Effector memory CD4-positive, alpha-beta T cell (primary cell): ENCODE data around the gene SHC1.

Experiments used
- DNase-seq, 3 donors: peaks; one replicate each; pipeline ENCODE4 v3.0.0-alpha.2; 2020
- H3K27ac ChIP-seq: 2 replicates; pipeline ENCODE4 v1.7.0; 2013; ENCODE audit warnings: mild to moderate bottlenecking, low read length, moderate library complexity; ENCODE audit not compliant: insufficient read depth, poor library complexity, severe bottlenecking
- H3K27me3 ChIP-seq: replicated peaks from 2 replicates; pipeline ENCODE4 v1.7.0; 2013; ENCODE audit warnings: mild to moderate bottlenecking, low read length; ENCODE audit not compliant: insufficient read depth, control insufficient read depth, poor library complexity, severe bottlenecking
- H3K36me3 ChIP-seq: 2 replicates; pipeline ENCODE4 v1.7.0; 2013; ENCODE audit warnings: mild to moderate bottlenecking, low read length, moderate library complexity; ENCODE audit not compliant: control insufficient read depth, insufficient read depth
- H3K4me1 ChIP-seq: 2 replicates; pipeline ENCODE4 v1.7.0; 2013; ENCODE audit warnings: low read length, mild to moderate bottlenecking; ENCODE audit not compliant: control insufficient read depth, insufficient read depth, poor library complexity, severe bottlenecking
- H3K4me3 ChIP-seq: 2 replicates; pipeline ENCODE4 v1.7.0; 2013; ENCODE audit warnings: low read length, low read depth, mild to moderate bottlenecking; ENCODE audit not compliant: insufficient read depth, poor library complexity, severe bottlenecking
- H3K9me3 ChIP-seq: 2 replicates; pipeline ENCODE4 v1.7.0; 2013; ENCODE audit warnings: mild to moderate bottlenecking, low read length, moderate library complexity; ENCODE audit not compliant: control insufficient read depth
- total RNA-seq, 3 donors: gene quantifications; one replicate each; lab custom pipeline; 2026; lab: John Stamatoyannopoulos, UW

SHC1 gene, protein sequence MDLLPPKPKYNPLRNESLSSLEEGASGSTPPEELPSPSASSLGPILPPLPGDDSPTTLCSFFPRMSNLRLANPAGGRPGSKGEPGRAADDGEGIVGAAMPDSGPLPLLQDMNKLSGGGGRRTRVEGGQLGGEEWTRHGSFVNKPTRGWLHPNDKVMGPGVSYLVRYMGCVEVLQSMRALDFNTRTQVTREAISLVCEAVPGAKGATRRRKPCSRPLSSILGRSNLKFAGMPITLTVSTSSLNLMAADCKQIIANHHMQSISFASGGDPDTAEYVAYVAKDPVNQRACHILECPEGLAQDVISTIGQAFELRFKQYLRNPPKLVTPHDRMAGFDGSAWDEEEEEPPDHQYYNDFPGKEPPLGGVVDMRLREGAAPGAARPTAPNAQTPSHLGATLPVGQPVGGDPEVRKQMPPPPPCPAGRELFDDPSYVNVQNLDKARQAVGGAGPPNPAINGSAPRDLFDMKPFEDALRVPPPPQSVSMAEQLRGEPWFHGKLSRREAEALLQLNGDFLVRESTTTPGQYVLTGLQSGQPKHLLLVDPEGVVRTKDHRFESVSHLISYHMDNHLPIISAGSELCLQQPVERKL
- total RNA-seq = 52.0 to 70.8 (median 68.9) reads per million in 3 donors

DNA sequence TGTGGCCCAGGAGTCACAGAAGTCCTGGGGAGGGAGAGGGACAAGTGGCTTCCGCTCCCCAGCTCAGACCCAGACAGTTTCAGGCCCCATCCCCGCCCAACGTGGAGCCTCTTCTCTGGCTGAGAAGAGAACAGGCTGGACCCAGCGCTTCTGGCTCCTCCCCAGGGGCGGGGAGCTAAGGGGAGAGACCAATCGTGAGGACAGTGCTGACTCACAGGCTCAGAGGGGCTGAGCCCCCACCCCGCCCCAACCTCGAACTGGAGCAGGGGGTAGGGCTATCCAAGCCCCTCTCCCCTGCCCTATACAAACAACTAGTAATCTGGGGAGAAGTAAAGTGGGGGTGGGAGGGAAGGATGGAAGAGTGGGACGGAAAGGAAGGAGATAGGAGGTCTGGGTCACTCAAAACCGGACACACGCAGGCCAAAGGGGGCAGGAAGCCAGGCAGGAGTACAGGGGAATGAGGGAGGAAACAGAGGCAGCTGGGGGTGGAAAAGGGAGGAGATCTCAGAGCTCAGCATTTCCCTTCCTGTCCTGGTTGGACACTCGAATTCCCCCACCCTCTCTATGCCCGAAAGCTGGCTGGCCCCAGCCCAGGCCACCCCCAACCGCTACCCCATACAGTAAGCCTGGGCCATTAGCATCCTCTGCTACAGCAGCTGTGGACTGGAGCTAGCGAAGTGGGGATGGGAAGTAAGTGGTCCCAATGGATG is at the start of gene SHC1:
TSS of gene SHC1 (minus strand) at position 117 of the 710 bp plus-strand sequence. CDS start 221 bp downstream, outside the sequence.
- Histone ChIP-seq H3K9me3 (no peaks in the 10 kb centered on the region), H3K36me3 (peaks cover 35% of the 10 kb centered on the region), H3K27ac (peak within 1 kb of the TSS; percentile 23), H3K27me3 (no peaks in the 10 kb centered on the region), H3K4me3 (no peak within 1 kb of the TSS), H3K4me1 (peaks cover 9% of the 10 kb centered on the region)
- no peak for DNase-seq

DNA sequence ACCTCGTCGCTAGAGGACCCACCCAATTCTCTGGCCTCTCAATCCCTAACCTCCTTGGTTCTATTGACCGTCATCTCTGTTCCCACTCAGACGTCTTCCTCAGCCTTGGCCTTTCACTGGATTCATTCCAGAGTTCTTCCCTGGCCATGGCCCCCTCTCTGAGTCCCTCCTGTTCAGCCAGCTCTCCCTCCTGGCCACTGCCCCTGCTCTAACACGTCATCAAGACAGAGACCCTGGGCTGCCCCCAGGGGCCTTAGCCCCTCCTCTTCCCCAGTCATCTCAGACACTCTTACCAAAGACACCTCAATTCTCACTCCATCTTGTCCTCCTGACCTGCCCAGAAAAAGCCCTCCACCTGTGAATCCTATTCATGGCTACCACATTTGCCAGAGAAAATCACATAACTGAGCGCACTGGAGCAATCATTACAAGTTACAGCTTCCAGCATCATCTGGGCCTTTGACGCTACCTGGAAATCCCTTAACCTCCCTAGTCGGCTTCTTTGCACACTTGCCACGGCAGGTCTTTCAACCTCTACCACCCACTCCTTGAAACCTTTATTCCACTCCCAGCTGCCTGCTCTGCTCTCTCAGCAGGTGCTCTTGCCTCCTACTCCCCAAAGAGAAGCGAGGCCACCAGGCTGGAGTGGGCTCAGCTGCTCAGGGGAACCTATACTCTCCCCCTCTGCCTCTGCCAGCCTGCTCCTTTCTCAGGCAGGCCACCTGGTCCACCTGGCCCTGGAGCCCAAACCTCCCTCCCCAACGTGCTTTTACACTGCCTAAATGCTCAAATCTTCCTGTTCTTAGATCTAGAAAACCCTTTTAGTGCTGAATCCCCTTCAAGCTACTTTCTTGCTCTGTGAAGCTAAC is 49.1 kb upstream of the SHC1 start:
- Histone ChIP-seq H3K9me3 (no peaks in the 10 kb centered on the region), H3K4me3 (no peak overlapping the region), H3K27ac (peak overlapping the region; percentile 5), H3K27me3 (no peaks in the 10 kb centered on the region), H3K4me1 (peaks cover 36% of the 10 kb centered on the region), H3K36me3 (peaks cover 24% of the 10 kb centered on the region)
- DNase-seq = no peak

DNA sequence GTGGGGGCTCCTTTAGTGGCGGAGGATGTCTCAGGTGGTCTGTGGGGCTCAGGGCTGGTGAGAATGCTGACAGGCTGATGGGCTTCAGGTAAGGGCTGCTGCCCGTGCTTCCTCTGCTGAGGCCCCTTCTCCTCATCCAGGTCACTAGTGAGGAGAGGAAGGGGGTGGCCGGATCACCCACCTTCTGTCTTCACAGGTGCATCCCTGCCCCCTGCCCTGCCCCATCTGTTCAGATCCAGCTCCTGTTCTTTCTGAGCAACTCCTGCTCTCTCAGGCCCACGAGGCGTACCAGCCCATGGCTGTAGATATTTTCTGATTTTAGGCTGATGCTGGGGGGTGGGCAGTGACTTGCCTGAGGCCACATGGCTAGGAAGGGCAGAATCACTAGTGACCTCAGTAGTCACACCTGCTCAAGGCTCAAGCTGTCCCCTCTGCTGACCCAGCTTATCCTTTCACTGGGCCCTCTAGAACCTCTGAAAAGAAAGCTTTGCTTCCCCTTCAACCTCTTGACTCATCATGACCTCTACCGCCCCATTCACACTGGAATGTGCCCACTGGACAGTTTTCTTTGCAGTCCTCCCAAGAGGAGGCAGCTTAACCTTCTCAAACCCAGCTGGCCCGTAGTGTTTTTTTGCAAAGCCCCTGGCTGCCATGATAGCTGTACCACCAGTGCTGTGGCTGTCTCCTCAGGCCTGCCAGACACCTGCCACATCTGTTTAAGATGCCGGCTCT is 48.2 kb upstream of the SHC1 start:
- Histone ChIP-seq H3K4me1 (peaks cover 45% of the 10 kb centered on the region), H3K4me3 (no peak overlapping the region), H3K27ac (peak overlapping the region; percentile 77), H3K36me3 (peaks cover 31% of the 10 kb centered on the region), H3K27me3 (no peaks in the 10 kb centered on the region), H3K9me3 (no peaks in the 10 kb centered on the region)
- no peak for DNase-seq

DNA sequence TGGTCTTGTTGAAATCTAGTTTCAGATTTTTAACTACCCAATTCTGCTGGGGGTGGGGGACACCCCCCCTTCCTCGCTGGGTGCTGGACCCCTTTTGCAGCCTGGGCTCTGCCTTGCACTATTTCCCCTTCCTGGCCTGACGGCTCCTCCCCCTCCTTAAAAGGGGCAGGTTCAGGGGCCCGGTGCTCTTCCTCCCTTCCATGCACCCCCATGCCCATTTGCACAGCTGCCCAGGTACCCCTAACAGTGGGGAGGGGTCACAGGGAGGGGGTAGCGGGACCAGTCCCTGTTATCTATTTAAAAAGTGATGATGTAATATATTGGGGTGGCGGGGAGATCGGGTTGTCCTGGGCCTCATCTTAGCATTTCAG is 47.4 kb upstream of the SHC1 start:
- peaks cover 53% of the 10 kb centered on the region for H3K4me1 ChIP-seq
- H3K27ac ChIP-seq = peak overlapping the region; percentile 77
- no peak overlapping the region for H3K4me3 ChIP-seq
- H3K36me3 ChIP-seq = peaks cover 31% of the 10 kb centered on the region
- H3K27me3 ChIP-seq = no peaks in the 10 kb centered on the region
- no peaks in the 10 kb centered on the region for H3K9me3 ChIP-seq
- no peak for DNase-seq

DNA sequence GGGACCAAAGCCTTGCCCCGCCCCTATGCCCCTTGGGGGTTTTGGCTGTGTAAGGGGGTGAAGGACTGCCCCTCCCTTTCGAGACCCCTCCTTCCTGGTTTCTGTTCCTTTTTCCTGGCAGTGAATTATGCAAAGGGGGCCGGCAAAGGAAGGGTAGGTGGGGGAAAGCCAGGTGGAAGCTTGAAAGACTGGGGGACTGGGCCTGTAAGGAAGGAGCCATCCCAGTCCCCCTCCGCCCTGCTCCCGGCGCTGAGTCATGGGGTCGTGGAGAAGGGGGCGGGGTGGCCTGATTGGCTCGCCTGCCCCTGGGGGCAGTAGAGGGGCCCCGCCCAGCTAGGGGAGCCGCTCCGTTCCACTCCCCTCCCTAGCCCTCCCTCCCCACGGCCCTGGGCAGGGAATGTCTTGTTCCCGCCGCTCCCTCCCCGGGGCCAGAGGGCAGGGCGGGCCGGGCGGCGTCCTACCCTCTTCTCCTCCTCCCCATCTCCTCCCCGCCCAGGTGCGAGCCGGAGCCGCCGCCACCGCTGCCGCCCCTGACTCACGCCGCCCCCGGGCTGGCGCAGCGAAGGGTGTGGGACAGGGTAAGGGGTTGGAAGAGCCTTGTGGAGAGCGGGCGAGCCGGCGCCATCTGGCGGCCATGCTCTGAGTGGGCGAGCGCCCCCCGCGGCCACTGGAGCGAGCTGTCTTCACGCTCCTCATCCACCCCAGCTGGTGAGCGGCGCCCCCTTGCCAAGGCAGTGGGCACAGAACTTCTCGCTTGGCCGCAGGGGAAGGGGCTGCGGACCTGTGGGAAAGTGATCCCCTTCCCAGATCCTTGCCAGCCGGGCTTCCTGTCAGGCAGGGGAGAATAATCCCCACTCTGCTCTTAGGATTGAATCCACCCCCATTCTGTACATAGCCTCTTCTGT is 46.7 kb upstream of the SHC1 start:
- H3K27ac ChIP-seq = peak overlapping the region; percentile 77
- no peaks in the 10 kb centered on the region for H3K9me3 ChIP-seq
- peaks cover 59% of the 10 kb centered on the region for H3K4me1 ChIP-seq
- peak overlapping the region; percentile 37 for H3K4me3 ChIP-seq
- peaks cover 31% of the 10 kb centered on the region for H3K36me3 ChIP-seq
- no peaks in the 10 kb centered on the region for H3K27me3 ChIP-seq
- DNase-seq = peak; percentile 82 to 84 (median 84)

DNA sequence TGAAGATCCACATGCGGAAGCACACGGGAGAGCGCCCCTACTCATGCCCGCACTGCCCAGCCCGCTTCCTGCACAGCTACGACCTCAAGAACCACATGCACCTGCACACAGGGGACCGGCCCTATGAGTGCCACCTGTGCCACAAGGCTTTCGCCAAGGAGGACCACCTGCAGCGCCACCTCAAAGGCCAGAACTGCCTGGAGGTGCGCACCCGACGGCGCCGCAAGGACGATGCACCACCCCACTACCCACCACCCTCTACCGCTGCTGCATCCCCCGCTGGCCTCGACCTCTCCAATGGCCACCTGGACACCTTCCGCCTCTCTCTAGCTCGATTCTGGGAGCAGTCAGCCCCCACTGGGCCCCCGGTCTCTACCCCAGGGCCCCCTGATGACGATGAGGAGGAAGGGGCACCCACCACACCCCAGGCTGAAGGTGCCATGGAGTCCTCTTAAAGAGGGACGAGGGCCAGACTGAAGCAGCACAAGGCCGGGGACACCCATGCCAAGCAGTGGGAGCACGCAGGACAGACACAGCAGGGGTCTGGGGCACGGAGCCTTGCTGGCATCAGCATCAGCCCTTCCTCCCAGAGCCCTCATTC is 45.8 kb upstream of the SHC1 start:
- peak overlapping the region; percentile 37 for H3K4me3 ChIP-seq
- H3K9me3 ChIP-seq = no peaks in the 10 kb centered on the region
- H3K27me3 ChIP-seq = no peaks in the 10 kb centered on the region
- H3K36me3 ChIP-seq = peaks cover 31% of the 10 kb centered on the region
- DNase-seq = no peak
- peaks cover 69% of the 10 kb centered on the region for H3K4me1 ChIP-seq
- H3K27ac ChIP-seq = peak overlapping the region; percentile 77

DNA sequence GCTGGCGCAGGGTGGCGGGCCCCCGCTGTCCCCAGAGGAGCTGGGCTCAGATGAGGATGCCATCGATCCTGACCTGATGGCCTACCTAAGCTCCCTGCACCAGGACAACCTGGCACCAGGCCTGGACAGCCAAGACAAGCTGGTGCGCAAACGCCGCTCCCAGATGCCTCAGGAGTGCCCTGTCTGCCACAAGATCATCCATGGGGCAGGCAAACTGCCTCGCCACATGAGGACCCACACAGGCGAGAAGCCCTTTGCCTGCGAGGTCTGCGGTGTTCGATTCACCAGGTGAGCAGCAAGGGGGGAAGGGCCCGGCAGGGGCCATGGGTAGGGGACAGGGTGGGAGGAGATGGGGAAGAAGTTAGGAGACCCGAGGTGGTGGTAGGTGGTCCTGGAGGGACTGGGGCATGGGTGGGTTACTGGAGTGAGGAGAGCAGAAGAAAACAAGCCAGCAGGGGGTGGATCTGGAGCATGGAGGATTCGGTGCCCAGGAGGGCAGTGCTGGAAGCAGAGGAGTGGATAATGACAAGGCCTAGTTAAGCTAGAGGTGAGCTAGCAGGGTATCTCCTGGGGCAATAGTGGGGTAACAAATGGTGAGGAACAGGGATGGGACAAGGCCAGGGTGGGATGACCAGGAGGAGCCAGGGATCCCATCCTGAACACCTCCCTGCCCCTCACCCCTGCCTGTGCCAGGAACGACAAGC is 45.1 kb upstream of the SHC1 start:
- H3K27ac ChIP-seq = peak overlapping the region; percentile 77
- peak overlapping the region; percentile 7 for H3K4me3 ChIP-seq
- DNase-seq = no peak
- H3K9me3 ChIP-seq = no peaks in the 10 kb centered on the region
- peaks cover 31% of the 10 kb centered on the region for H3K36me3 ChIP-seq
- H3K4me1 ChIP-seq = peaks cover 76% of the 10 kb centered on the region
- H3K27me3 ChIP-seq = no peaks in the 10 kb centered on the region
